HepG2 (cell line): ENCODE results near the gene ENTPD6.

ENCODE experiments used
- MZF1 ChIP-seq: sonication (generic); formaldehyde crosslinking; IDR thresholded peaks from 2 replicates; pipeline ENCODE4 v1.8.1; 2023; ENCODE audit warnings: mild to moderate bottlenecking, missing genetic modification reagents, borderline replicate concordance
- NFE2 ChIP-seq: sonication (generic); formaldehyde crosslinking; IDR thresholded peaks from 2 replicates; pipeline ENCODE4 v1.4.0; 2020; ENCODE audit warnings: missing genetic modification reagents
- ZBTB20 ChIP-seq: sonication (generic); formaldehyde crosslinking; IDR thresholded peaks from 2 replicates; pipeline ENCODE4 v1.8.1; 2023; ENCODE audit warnings: missing genetic modification reagents, low read depth, mild to moderate bottlenecking, borderline replicate concordance
- ZNF20 ChIP-seq: sonication (generic); formaldehyde crosslinking; IDR thresholded peaks from 2 replicates; pipeline ENCODE4 v1.4.0; 2020; ENCODE audit warnings: mild to moderate bottlenecking, moderate library complexity, missing genetic modification reagents
- ZNF232 ChIP-seq: sonication (generic); formaldehyde crosslinking; IDR thresholded peaks from 2 replicates; pipeline ENCODE4 v1.4.0; 2020; ENCODE audit warnings: missing genetic modification reagents, borderline replicate concordance
- TF ChIP-seq, protein P1 (sequence below): IDR thresholded peaks from 2 replicates; pipeline ENCODE4 v1.6.1; 2012; ENCODE audit warnings: low read length, improper control_type of control experiment
- TF ChIP-seq, protein P2 (sequence below): sonication (generic); formaldehyde crosslinking; IDR thresholded peaks from 2 replicates; pipeline ENCODE4; 2020; ENCODE audit warnings: missing genetic modification reagents, mild to moderate bottlenecking, borderline replicate concordance

DNA sequence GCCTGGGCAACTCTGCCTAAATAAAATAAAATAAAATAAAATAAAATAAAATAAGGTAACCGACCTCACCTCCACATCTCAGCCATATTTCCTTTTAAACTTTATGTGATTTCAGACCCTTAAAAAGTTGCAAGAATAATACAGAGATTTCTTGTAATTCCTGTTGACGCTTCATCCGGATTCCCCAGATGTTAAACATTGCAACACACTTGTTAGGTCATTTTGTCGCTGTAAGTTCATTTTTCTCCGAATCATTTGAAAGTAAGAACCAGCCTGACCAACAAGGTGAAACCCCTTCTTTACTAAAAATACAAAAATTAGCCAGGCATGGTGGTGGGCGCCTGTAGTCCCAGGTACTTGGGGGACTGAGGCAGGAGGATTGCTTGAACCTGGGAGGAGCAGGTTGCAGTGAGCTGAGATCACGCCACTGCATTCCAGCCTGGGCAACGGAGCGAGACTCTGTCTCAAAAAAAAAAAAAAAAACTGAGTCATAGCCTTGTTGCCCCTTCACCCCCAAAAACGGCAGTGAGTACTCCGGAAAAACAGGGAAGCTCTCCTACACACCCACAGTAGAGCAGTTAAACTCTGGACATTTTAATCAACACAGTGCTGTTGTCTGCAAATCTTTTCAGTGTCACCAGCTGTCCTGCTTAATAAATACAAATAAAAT, 58.2 kb downstream of the ENTPD6 start:
- TF ChIP-seq NFE2 (no peak), MZF1 (no peak), ZBTB20 (CRISPR knock-in tag) (no peak), ZNF20 (CRISPR knock-in tag) (no peak), ZNF232 (no peak)
- TF ChIP-seq, protein P1, sequence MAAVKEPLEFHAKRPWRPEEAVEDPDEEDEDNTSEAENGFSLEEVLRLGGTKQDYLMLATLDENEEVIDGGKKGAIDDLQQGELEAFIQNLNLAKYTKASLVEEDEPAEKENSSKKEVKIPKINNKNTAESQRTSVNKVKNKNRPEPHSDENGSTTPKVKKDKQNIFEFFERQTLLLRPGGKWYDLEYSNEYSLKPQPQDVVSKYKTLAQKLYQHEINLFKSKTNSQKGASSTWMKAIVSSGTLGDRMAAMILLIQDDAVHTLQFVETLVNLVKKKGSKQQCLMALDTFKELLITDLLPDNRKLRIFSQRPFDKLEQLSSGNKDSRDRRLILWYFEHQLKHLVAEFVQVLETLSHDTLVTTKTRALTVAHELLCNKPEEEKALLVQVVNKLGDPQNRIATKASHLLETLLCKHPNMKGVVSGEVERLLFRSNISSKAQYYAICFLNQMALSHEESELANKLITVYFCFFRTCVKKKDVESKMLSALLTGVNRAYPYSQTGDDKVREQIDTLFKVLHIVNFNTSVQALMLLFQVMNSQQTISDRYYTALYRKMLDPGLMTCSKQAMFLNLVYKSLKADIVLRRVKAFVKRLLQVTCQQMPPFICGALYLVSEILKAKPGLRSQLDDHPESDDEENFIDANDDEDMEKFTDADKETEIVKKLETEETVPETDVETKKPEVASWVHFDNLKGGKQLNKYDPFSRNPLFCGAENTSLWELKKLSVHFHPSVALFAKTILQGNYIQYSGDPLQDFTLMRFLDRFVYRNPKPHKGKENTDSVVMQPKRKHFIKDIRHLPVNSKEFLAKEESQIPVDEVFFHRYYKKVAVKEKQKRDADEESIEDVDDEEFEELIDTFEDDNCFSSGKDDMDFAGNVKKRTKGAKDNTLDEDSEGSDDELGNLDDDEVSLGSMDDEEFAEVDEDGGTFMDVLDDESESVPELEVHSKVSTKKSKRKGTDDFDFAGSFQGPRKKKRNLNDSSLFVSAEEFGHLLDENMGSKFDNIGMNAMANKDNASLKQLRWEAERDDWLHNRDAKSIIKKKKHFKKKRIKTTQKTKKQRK, result no peak
- TF ChIP-seq, protein P2, sequence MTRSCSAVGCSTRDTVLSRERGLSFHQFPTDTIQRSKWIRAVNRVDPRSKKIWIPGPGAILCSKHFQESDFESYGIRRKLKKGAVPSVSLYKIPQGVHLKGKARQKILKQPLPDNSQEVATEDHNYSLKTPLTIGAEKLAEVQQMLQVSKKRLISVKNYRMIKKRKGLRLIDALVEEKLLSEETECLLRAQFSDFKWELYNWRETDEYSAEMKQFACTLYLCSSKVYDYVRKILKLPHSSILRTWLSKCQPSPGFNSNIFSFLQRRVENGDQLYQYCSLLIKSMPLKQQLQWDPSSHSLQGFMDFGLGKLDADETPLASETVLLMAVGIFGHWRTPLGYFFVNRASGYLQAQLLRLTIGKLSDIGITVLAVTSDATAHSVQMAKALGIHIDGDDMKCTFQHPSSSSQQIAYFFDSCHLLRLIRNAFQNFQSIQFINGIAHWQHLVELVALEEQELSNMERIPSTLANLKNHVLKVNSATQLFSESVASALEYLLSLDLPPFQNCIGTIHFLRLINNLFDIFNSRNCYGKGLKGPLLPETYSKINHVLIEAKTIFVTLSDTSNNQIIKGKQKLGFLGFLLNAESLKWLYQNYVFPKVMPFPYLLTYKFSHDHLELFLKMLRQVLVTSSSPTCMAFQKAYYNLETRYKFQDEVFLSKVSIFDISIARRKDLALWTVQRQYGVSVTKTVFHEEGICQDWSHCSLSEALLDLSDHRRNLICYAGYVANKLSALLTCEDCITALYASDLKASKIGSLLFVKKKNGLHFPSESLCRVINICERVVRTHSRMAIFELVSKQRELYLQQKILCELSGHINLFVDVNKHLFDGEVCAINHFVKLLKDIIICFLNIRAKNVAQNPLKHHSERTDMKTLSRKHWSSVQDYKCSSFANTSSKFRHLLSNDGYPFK (CRISPR knock-in tag), result no peak
